Erythroblast (primary cell): Measurements from ENCODE around the gene FLNA.

ENCODE experiments used
- GATA1 ChIP-seq: IDR thresholded peaks from 2 replicates; pipeline ENCODE4 v1.6.1; 2011; ENCODE audit warnings: low read depth, mild to moderate bottlenecking, control low read depth, low read length, moderate library complexity
- POLR2A ChIP-seq: IDR thresholded peaks from 2 replicates; pipeline ENCODE4 v1.6.1; 2011; ENCODE audit warnings: mild to moderate bottlenecking, low read length

GRCh38 chrX:154367474-154368308, 6.7 kb downstream of the FLNA start:
- TF ChIP-seq POLR2A = no peak
- TF ChIP-seq GATA1 = no peak
